Skeletal muscle tissue (tissue), 4 donors: ENCODE measurements around the gene RBFOX1. TPM values are rescaled to one million over a fixed set of nuclear protein-coding genes. Genes with fewer than 3 reads are reported as not detected.

Experiments used
- H3K27ac ChIP-seq: one replicate; pipeline ENCODE4 v1.7.0; 2013; ENCODE audit warnings: mild to moderate bottlenecking, low read depth, low read length, inconsistent platforms
- H3K27me3 ChIP-seq, 3 donors: one replicate each; pipeline ENCODE4 v1.7.0; 2013; ENCODE audit warnings: low read length in 3 of 3; ENCODE audit not compliant: control insufficient read depth in 3 of 3, insufficient read depth in 3 of 3
- H3K36me3 ChIP-seq, 3 donors: one replicate each; pipeline ENCODE4 v1.7.0; 2013; ENCODE audit warnings: low read length in 3 of 3; ENCODE audit not compliant: control insufficient read depth in 3 of 3, insufficient read depth in 3 of 3
- H3K4me1 ChIP-seq, 3 donors: one replicate each; pipeline ENCODE4 v1.7.0; 2013; ENCODE audit warnings: low read length in 3 of 3, mild to moderate bottlenecking in 3 of 3; ENCODE audit not compliant: control insufficient read depth in 3 of 3, insufficient read depth in 3 of 3
- H3K4me3 ChIP-seq, 3 donors: one replicate each; pipeline ENCODE4 v1.7.0; 2013; ENCODE audit warnings: low read length in 3 of 3
- H3K9ac ChIP-seq, 3 donors: one replicate each; pipeline ENCODE4 v1.7.0; 2013; ENCODE audit warnings: low read length in 3 of 3, mild to moderate bottlenecking in 3 of 3, moderate library complexity in 2 of 3, low read depth in 1 of 3
- H3K9me3 ChIP-seq, 3 donors: one replicate each; pipeline ENCODE4 v1.7.0; 2013; ENCODE audit warnings: low read length in 3 of 3; ENCODE audit not compliant: control insufficient read depth in 3 of 3
- total RNA-seq: library from RNA; depleted of rRNA; stranded (reverse); fragments of >200 nt; gene quantifications from one replicate; pipeline ENCODE4 v1.2.3, GENCODE V29; 2014
- donor health status: Osteomylitis.

RBFOX1 gene
- total RNA-seq, 1 donor from 2014 or later: 26.1 TPM

GRCh38 chr16:7380441-7380840, 47.8 kb downstream of the RBFOX1 start:
- Histone ChIP-seq H3K4me1 (peaks cover 18 to 38% (median 31%) of the 10 kb centered on the region in 3 donors), H3K27ac (no peak overlapping the region), H3K27me3 (no peaks in the 10 kb centered on the region), H3K9me3 (no peaks in the 10 kb centered on the region), H3K36me3 (no peaks in the 10 kb centered on the region), H3K9ac (no peak overlapping the region), H3K4me3 (no peak overlapping the region)

GRCh38 chr16:7380911-7381310, 48.3 kb downstream of the RBFOX1 start:
- Histone ChIP-seq H3K27me3 (no peaks in the 10 kb centered on the region), H3K27ac (no peak overlapping the region), H3K36me3 (no peaks in the 10 kb centered on the region), H3K9me3 (no peaks in the 10 kb centered on the region), H3K4me3 (no peak overlapping the region), H3K4me1 (peaks cover 18 to 38% (median 31%) of the 10 kb centered on the region in 3 donors), H3K9ac (no peak overlapping the region)

DNA sequence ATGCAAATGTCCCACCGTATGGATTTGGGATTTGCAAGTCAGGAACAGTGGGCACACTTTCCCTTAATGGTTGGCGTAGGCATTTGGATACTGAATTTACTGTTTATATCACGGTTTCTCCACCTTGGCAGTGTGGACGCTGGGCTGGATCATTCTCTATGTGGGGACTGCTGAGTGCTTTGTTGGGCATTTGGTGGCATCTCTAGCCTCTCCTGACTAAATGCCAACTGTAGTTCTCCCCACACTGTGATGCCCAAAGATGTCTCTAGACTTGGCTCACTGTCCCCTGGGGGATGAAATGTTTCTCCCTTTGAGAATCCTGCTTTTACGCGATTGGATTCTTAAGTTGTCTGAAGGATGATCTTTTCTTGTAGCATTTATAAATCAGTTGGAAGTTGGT, 49.0 kb downstream of the RBFOX1 start:
- H3K27me3 ChIP-seq: no peaks in the 10 kb centered on the region

GRCh38 chr16:7382521-7382920, 49.9 kb downstream of the RBFOX1 start:
- Histone ChIP-seq H3K27ac (no peak overlapping the region), H3K36me3 (no peaks in the 10 kb centered on the region), H3K9me3 (no peaks in the 10 kb centered on the region), H3K4me3 (no peak overlapping the region), H3K9ac (no peak overlapping the region), H3K4me1 (peaks cover 14 to 38% (median 29%) of the 10 kb centered on the region in 3 donors), H3K27me3 (no peaks in the 10 kb centered on the region)

More for the DNA sequence above, 49.0 kb downstream of the RBFOX1 start:
- Histone ChIP-seq H3K9me3 (no peaks in the 10 kb centered on the region), H3K9ac (no peak overlapping the region), H3K4me3 (no peak overlapping the region), H3K36me3 (no peaks in the 10 kb centered on the region), H3K4me1 (peaks cover 18 to 38% (median 31%) of the 10 kb centered on the region in 3 donors), H3K27ac (no peak overlapping the region)

- H3K27ac ChIP-seq: peak overlapping the region; percentile 28
- peak overlapping the region in 1 of 3 donors; percentile 15 for H3K4me3 ChIP-seq
- H3K9ac ChIP-seq: peak overlapping the region in 2 of 3 donors; percentile 42 to 47
- H3K36me3 ChIP-seq: peaks cover 0 to under 1% (median 0%) of the 10 kb centered on the region in 3 donors
- H3K4me1 ChIP-seq: peaks cover 26 to 51% (median 43%) of the 10 kb centered on the region in 3 donors
- H3K27me3 ChIP-seq: no peaks in the 10 kb centered on the region
- no peaks in the 10 kb centered on the region for H3K9me3 ChIP-seq
These were observed 58.3 kb downstream of the RBFOX1 start for GRCh38 chr16:7390974-7391373.

DNA sequence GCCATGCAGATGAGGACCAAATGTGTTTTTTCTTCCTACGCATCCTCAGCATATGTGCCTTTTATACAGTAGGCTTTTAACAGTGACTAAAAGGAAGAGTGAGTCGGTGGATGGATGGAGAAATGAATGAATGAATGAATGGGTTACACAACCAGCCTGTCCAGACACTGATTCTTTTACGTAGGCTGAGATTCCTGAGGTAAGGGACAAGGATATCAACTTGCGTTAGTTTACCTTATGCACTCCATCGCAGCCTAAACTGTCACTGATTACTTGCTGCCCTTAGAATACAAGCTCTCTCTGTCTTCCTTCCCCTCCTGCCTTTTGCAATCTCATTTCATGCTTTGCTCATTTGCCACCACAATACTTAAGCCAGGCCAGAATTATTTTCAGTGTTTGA, 59.0 kb downstream of the RBFOX1 start:
- H3K27ac ChIP-seq: peak overlapping the region; percentile 28
- no peak overlapping the region for H3K9ac ChIP-seq
- H3K9me3 ChIP-seq: no peaks in the 10 kb centered on the region
- H3K4me3 ChIP-seq: no peak overlapping the region
- no peaks in the 10 kb centered on the region for H3K27me3 ChIP-seq
- peaks cover 0 to 3% (median 0%) of the 10 kb centered on the region in 3 donors for H3K36me3 ChIP-seq
- H3K4me1 ChIP-seq: peaks cover 26 to 51% (median 43%) of the 10 kb centered on the region in 3 donors

GRCh38 chr16:7392206-7392605, 59.6 kb downstream of the RBFOX1 start:
- H3K27me3 ChIP-seq: no peaks in the 10 kb centered on the region
- no peak overlapping the region for H3K4me3 ChIP-seq
- no peaks in the 10 kb centered on the region for H3K9me3 ChIP-seq
- peaks cover 0 to 3% (median 0%) of the 10 kb centered on the region in 3 donors for H3K36me3 ChIP-seq
- H3K4me1 ChIP-seq: peaks cover 26 to 51% (median 43%) of the 10 kb centered on the region in 3 donors
- H3K27ac ChIP-seq: no peak overlapping the region
- H3K9ac ChIP-seq: no peak overlapping the region

- peaks cover 26 to 53% (median 43%) of the 10 kb centered on the region in 3 donors for H3K4me1 ChIP-seq
- peaks cover 0 to 3% (median 0%) of the 10 kb centered on the region in 3 donors for H3K36me3 ChIP-seq
- no peak overlapping the region for H3K9ac ChIP-seq
- no peak overlapping the region for H3K27ac ChIP-seq
- no peaks in the 10 kb centered on the region for H3K9me3 ChIP-seq
- no peak overlapping the region for H3K4me3 ChIP-seq
- H3K27me3 ChIP-seq: no peaks in the 10 kb centered on the region
These were observed 61.0 kb downstream of the RBFOX1 start for GRCh38 chr16:7393680-7394079.

- no peak overlapping the region for H3K27ac ChIP-seq
- H3K9ac ChIP-seq: no peak overlapping the region
- no peaks in the 10 kb centered on the region for H3K9me3 ChIP-seq
- no peak overlapping the region for H3K4me3 ChIP-seq
- peaks cover 0 to 3% (median 0%) of the 10 kb centered on the region in 3 donors for H3K36me3 ChIP-seq
- H3K4me1 ChIP-seq: peaks cover 25 to 51% (median 42%) of the 10 kb centered on the region in 3 donors
- H3K27me3 ChIP-seq: no peaks in the 10 kb centered on the region
These were observed 62.2 kb downstream of the RBFOX1 start for GRCh38 chr16:7394720-7395336.

DNA sequence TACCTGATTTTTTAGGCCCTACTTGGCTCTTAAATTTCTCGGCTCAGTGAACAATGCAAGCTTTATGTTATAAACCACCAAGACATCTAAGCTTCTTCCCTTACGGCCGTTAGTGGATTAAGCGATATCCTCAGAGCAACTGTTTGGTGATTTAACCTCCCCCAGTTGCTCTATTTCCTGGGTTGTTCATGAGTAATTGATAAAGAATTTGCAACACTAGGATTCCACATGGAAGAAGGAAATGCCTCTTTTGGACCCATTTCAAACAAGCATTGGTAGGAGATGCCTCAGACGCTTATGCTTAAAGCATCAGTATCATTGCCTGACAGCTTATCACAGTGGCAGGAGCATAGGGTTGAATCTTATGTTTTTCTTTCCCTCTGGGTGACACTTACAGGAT, 65.3 kb downstream of the RBFOX1 start:
- Histone ChIP-seq H3K27ac (no peak overlapping the region), H3K4me3 (no peak overlapping the region), H3K9me3 (no peaks in the 10 kb centered on the region), H3K27me3 (no peaks in the 10 kb centered on the region), H3K4me1 (peaks cover 7 to 34% (median 27%) of the 10 kb centered on the region in 3 donors), H3K36me3 (peaks cover 0 to 3% (median 0%) of the 10 kb centered on the region in 3 donors), H3K9ac (no peak overlapping the region)
